ENCODE data around the gene IL17RC. TPM values are rescaled to one million over a fixed set of nuclear protein-coding genes. Genes with fewer than 3 reads are reported as not detected.

IL17RC gene
- total RNA-seq, 1 experiment from 2014 or later, result 6.8 TPM

- H3K18ac ChIP-seq (ENCODE audit: insufficient read length, low read depth, low read length), result no peak overlapping the region
- H4K8ac ChIP-seq (replicated peaks; ENCODE audit: insufficient read length, low read depth, low read length), result no peak overlapping the region
- H2BK5ac ChIP-seq (ENCODE audit: insufficient read length, low read length), result no peak overlapping the region
- no peaks in the 10 kb centered on the region for H4K20me1 ChIP-seq (ENCODE audit: control insufficient read depth, insufficient read depth, insufficient read length)
- H2AK5ac ChIP-seq (ENCODE audit: insufficient read length, low read length), result no peak overlapping the region
- H3K4me1 ChIP-seq (ENCODE audit: insufficient read depth, low read length), result peaks cover 4% of the 10 kb centered on the region; the same call in 1 of the 2 replicates
- no peak overlapping the region for H2BK12ac ChIP-seq (ENCODE audit: insufficient read length, low read depth, low read length)
- WGBS (ENCODE audit: extremely low coverage, insufficient read length, low lambda C conversion rate), result no CpG with 5 or more reads among the region's 10 CpGs
- Mint-ChIP-seq H3K27ac (no peak overlapping the region), H3K4me1 (peaks cover 15 to 27% of the 10 kb centered on the region in 2 experiments), H3K36me3 (ENCODE audit: insufficient read depth in 1 of 3, low read depth in 3 of 3) (no peaks in the 10 kb centered on the region), H3K4me3 (no peak overlapping the region; a peak in 1 of 5 replicates), H3K9me3 (no peaks in the 10 kb centered on the region), H3K27me3 (ENCODE audit: low read depth) (peaks cover 15% of the 10 kb centered on the region)
- H3K4ac ChIP-seq (ENCODE audit: low read depth, low read length), result no peak overlapping the region
- no peak overlapping the region for H3K4me2 ChIP-seq (ENCODE audit: insufficient read depth, insufficient read length, low read length)
- H3K23me2 ChIP-seq (ENCODE audit: insufficient read length, low read depth, low read length, poor library complexity, severe bottlenecking), result peaks cover 15% of the 10 kb centered on the region
- no peak overlapping the region for H3T11ph ChIP-seq (ENCODE audit: low read length)
- H3K27ac ChIP-seq (ENCODE audit: insufficient read length, low read depth, low read length), result no peak overlapping the region
- no peak overlapping the region for H3K14ac ChIP-seq (ENCODE audit: insufficient read depth, low read length)
- no peaks in the 10 kb centered on the region for H3K9me3 ChIP-seq (ENCODE audit: control insufficient read depth, low read depth, low read length)
- TF ChIP-seq CTCF (conservative IDR thresholded peaks at IDR 0.05), result no peak
- H2BK15ac ChIP-seq (ENCODE audit: low read depth, low read length), result no peak overlapping the region
- H3K27me3 ChIP-seq (ENCODE audit: insufficient read depth, low read length), result no peaks in the 10 kb centered on the region; the same call in 1 of the 2 replicates
- no peak overlapping the region for H4K91ac ChIP-seq (ENCODE audit: insufficient read length, low read depth, low read length)
- no peak overlapping the region for H3K23ac ChIP-seq (ENCODE audit: insufficient read length, low read depth, low read length)
- no peak overlapping the region for H3K56ac ChIP-seq (ENCODE audit: insufficient read length, low read depth, low read length)
- H3K9ac ChIP-seq (ENCODE audit: extremely low read depth, insufficient read length, low read length), result no peak overlapping the region
- H2BK20ac ChIP-seq (ENCODE audit: low read depth, low read length, poor library complexity, severe bottlenecking), result no peak overlapping the region
- H2AFZ ChIP-seq (ENCODE audit: low read length), result no peak overlapping the region
- H2BK120ac ChIP-seq (ENCODE audit: low read depth, low read length, poor library complexity, severe bottlenecking), result no peak overlapping the region
- no peaks in the 10 kb centered on the region for H3K79me2 ChIP-seq (ENCODE audit: insufficient read depth, low read length)
- H4K5ac ChIP-seq (ENCODE audit: insufficient read length, low read depth, low read length), result no peak overlapping the region
- no peaks in the 10 kb centered on the region for H3K79me1 ChIP-seq (ENCODE audit: insufficient read depth, low read depth, low read length, poor library complexity, severe bottlenecking)
- no peak for DNase-seq
These were observed 922 bp downstream of the IL17RC start for GRCh38 chr3:9917820-9918219.

Measured in H9 (cell line).